ENCODE data around the gene REL. TPM values are rescaled to one million over a fixed set of nuclear protein-coding genes. Genes with fewer than 3 reads are reported as not detected.
A peak's percentile ranks its signal among the peaks of the same experiment; 100 is the strongest.

The REL gene
- total RNA-seq, 6 experiments from 2014 or later, result 2.5 to 3.9 (median 3.3) TPM

GRCh38 chr2:60948926-60949579, 67.7 kb downstream of the REL start:
- H3K27me3 Mint-ChIP-seq (ENCODE audit: insufficient read depth), result no peaks in the 10 kb centered on the region
- H3K9me3 Mint-ChIP-seq, result no peaks in the 10 kb centered on the region
- H3K36me3 Mint-ChIP-seq (ENCODE audit: low read depth), result peaks cover 12% of the 10 kb centered on the region
- TF ChIP-seq, protein P1, sequence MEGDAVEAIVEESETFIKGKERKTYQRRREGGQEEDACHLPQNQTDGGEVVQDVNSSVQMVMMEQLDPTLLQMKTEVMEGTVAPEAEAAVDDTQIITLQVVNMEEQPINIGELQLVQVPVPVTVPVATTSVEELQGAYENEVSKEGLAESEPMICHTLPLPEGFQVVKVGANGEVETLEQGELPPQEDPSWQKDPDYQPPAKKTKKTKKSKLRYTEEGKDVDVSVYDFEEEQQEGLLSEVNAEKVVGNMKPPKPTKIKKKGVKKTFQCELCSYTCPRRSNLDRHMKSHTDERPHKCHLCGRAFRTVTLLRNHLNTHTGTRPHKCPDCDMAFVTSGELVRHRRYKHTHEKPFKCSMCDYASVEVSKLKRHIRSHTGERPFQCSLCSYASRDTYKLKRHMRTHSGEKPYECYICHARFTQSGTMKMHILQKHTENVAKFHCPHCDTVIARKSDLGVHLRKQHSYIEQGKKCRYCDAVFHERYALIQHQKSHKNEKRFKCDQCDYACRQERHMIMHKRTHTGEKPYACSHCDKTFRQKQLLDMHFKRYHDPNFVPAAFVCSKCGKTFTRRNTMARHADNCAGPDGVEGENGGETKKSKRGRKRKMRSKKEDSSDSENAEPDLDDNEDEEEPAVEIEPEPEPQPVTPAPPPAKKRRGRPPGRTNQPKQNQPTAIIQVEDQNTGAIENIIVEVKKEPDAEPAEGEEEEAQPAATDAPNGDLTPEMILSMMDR (IDR thresholded peaks at IDR 0.05), result no peak
- H3K27ac Mint-ChIP-seq, result no peak overlapping the region
- H3K4me1 Mint-ChIP-seq (ENCODE audit: low read depth), result peaks cover 11% of the 10 kb centered on the region
- H3K4me3 Mint-ChIP-seq, result no peak overlapping the region
- DNase-seq, result no peak

- H3K27ac Mint-ChIP-seq, result no peak overlapping the region
- H3K4me3 Mint-ChIP-seq, result no peak overlapping the region
- no peaks in the 10 kb centered on the region for H3K27me3 Mint-ChIP-seq (ENCODE audit: insufficient read depth)
- no peaks in the 10 kb centered on the region for H3K9me3 Mint-ChIP-seq
- peaks cover 16% of the 10 kb centered on the region for H3K36me3 Mint-ChIP-seq (ENCODE audit: low read depth)
- TF ChIP-seq, protein P1 (IDR thresholded peaks at IDR 0.05), result no peak
- peaks cover 26% of the 10 kb centered on the region for H3K4me1 Mint-ChIP-seq (ENCODE audit: low read depth)
- no peak for DNase-seq
Measured at GRCh38 chr2:60954139-60954538, 72.8 kb downstream of the REL start.

DNA sequence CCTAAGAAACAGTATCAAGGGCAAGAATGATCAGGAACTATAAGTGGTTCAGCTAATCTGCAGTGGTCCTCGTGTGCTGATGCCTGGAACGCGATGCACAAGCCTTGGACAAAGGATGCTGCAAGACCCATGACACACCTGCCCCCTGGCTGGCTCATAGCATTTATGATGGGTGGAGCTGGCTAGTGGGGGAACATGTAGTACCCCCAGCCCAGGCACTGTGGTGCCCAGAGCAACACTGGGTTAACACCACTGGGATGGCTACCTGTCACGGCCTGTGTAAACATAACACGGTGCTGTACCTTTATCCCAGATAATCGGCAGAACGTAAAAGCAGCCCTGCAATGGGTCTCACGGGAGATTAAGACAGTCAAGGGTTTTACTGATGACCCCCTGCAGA, 75.8 kb downstream of the REL start:
- no peaks in the 10 kb centered on the region for H3K9me3 Mint-ChIP-seq
- H3K36me3 Mint-ChIP-seq (ENCODE audit: low read depth), result peaks cover 18% of the 10 kb centered on the region
- peaks cover 38% of the 10 kb centered on the region for H3K4me1 Mint-ChIP-seq (ENCODE audit: low read depth)
- no peaks in the 10 kb centered on the region for H3K27me3 Mint-ChIP-seq (ENCODE audit: insufficient read depth)
- no peak for DNase-seq
- H3K4me3 Mint-ChIP-seq, result no peak overlapping the region
- no peak overlapping the region for H3K27ac Mint-ChIP-seq
- TF ChIP-seq, protein P1 (IDR thresholded peaks at IDR 0.05), result no peak

- TF ChIP-seq, protein P1 (IDR thresholded peaks at IDR 0.05), result no peak
- DNase-seq, result no peak
- H3K27me3 Mint-ChIP-seq (ENCODE audit: insufficient read depth), result no peaks in the 10 kb centered on the region
- peaks cover 18% of the 10 kb centered on the region for H3K36me3 Mint-ChIP-seq (ENCODE audit: low read depth)
- H3K4me1 Mint-ChIP-seq (ENCODE audit: low read depth), result peaks cover 39% of the 10 kb centered on the region
- H3K4me3 Mint-ChIP-seq, result no peak overlapping the region
- H3K9me3 Mint-ChIP-seq, result no peaks in the 10 kb centered on the region
- no peak overlapping the region for H3K27ac Mint-ChIP-seq
Measured at GRCh38 chr2:60957643-60958042, 76.3 kb downstream of the REL start.

DNA sequence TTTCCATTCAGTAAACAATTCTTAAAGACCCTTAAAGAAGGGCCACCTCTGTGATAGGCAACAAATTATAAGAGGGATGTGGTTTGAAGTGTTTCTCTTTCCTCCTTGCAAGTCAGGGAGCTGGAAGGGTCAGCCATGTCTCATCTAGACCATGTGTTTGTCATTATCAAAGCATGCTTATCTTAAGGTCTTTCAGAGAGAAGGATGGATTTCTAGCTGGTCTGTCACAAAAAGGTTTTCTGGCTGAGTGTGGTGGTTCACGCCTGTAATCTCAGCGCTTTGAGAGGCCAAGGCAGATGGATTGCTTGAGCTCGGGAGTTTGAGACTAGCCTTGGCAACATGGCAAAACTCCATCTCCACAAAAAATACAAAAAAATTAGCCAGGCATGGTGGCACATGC, 77.0 kb downstream of the REL start:
- Mint-ChIP-seq H3K9me3 (no peaks in the 10 kb centered on the region), H3K36me3 (ENCODE audit: low read depth) (peaks cover 18% of the 10 kb centered on the region), H3K27me3 (ENCODE audit: insufficient read depth) (no peaks in the 10 kb centered on the region), H3K4me3 (peak overlapping the region; percentile 5; the same call in 1 of the 2 replicates), H3K4me1 (ENCODE audit: low read depth) (peaks cover 45% of the 10 kb centered on the region), H3K27ac (peak overlapping the region; percentile 90)
- peak; percentile 39 for DNase-seq
- TF ChIP-seq, protein P1 (IDR thresholded peaks at IDR 0.05), result no peak
